Stimulated activated CD4-positive, alpha-beta T cell treated with anti-CD3 and anti-CD28 coated beads, Interleukin-4, amount 100 ng/mL, for 1 hour (primary cell): ENCODE measurements around the gene SH2D3A.
"Not testable (repeated sequence)": the region's sequence is repeated elsewhere in the genome, so short reads cannot be mapped to it uniquely, and the experiment has no call there.

Source experiments
- DNase-seq: peaks from one replicate; pipeline ENCODE4 v3.0.0-alpha.2; 2020

Gene SH2D3A

GRCh38 chr19:6719540-6719861 lies 47.7 kb downstream of the SH2D3A start:
- no peak for DNase-seq

DNA sequence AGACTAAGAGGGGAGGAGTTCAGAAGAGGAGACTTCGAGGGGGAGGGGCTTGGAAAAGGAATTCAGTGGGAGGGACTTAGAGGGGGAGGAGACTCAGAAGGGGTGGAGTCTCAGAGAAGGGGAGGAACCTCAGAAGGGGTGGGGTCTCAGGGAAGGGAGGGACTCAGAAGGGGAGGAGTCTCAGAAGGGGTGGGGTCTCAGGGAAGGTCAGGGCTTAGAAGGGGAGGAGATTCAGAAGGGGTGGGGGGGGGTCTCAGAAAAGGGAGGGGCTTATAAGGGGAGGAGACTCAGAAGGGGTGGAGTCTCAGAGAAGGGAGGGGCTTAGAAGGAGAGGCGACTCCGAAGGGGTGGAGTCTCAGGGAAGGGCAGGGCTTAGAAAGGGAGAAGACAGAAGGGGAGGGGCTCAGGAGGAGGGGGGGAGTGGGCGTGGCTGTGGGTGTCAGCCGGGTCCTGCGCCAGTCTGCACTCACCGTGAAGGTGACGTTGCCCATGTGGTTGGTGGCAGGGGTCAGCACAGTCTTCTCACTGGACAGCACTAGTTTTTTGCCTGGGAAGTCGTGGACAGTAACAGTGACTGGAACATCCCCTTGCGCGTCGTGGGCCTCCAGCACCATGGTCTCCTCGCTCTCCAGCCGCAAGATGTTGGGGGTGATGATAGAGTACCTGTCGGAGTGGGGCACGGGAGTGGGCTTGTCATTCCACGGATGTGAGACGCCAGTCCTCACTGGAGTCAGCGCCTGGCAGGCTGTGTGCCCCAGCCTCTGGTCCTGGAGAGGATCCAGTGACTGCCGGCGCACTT lies 48.3 kb downstream of the SH2D3A start:
- no peak for DNase-seq

GRCh38 chr19:6718111-6718740 lies 49.0 kb downstream of the SH2D3A start:
- DNase-seq = no peak

GRCh38 chr19:6717441-6717971 lies 49.7 kb downstream of the SH2D3A start:
- no peak for DNase-seq

- DNase-seq = no peak
These were observed 50.2 kb downstream of the SH2D3A start for GRCh38 chr19:6717036-6717435.

DNA sequence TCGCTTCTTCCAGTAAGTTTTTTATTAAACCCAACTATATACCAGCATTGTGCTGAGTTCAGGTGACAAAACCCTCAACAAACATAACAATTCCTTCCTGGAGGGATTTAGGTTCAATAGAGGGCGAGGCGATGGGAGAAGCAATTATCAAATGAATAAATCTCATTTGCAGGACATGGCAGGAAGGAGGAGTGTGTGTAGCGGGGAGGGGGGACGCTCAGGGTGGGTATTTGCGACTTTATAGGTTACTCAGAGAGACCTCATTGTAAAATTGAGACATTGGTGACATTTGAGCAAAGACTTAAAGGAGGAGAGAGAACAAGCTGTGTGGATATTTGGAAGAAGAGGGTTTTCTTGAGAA lies 50.6 kb downstream of the SH2D3A start:
- no peak for DNase-seq

DNA sequence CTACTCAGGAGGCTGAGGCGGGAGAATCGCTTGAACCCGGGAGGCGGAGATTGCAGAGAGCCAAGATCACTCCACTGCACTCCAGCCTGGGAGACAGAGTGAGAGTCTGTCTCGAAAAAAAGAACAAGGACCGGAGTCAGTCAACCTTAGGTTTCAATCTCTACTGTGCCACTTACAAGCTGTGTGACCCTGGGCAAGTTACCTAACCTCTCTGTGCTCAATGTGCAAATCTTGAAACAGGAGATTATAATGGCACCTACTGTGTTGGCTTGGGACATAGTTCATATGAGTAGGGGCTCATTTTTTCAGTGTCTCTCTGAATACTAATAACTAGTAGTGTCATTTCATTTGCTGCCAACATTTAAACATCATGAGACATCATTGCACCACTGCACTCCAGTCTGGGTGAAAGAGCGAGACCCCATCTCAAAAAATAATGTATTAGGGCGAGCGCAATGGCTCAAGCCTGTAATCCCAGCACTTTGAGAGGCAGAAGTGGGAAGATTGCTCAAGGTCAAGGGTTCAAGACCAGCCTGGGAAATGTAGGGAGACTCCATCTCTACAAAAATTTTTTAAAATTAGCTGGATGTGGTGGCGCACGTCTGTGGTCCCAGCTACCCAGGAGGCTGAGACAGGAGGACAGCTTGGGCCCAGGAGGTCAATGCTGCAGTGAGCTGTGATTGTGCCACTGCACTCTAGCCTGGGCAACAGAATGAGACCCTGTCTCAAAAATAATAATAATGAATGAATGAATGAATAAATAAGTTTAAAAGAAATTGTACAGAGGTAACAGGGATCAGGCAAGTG lies 52.3 kb downstream of the SH2D3A start:
- DNase-seq = no peak

DNA sequence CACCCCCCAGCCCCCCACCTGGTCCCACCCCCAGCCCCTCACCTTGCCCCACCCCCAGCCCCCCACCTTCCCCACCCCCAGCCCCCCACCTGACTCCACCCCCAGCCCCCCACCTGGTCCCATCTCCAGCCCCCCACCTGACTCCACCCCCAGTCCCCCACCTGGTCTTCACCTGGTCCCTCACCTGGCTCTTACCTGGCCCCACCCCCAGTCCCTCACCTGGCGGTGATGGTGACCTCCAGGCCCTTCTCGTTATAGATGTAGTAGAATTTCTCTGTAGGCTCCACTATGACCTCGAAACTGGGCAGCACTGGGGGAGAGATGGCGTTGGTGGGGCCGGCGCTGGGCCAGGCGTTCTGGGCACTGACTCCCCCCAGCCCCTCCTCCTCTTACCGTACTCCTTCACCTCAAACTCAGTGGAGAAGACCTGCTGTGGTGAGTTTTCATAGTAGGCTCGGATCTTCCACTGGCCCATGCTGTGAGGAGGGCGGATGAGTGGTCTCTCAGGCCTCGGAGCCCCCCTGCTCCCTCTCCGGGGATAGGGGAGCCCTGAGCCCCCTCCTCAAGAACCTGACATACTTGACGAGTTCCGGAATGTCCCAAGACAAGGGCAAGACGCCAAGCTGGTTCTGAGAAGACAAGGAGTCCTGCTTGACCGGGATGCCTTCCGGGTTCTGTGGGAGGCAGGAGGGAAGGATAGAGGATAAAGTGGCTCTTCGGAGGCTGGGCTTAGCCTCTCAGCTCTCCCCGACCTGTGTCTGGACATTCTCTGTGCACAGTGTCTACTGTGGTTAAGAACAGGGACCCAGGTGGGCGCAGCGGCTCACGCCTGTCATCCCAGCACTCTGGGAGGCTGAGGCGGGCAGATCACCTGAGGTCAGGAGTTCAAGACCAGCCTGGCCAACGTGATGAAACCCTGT lies 53.2 kb downstream of the SH2D3A start:
- DNase-seq = no peak

DNA sequence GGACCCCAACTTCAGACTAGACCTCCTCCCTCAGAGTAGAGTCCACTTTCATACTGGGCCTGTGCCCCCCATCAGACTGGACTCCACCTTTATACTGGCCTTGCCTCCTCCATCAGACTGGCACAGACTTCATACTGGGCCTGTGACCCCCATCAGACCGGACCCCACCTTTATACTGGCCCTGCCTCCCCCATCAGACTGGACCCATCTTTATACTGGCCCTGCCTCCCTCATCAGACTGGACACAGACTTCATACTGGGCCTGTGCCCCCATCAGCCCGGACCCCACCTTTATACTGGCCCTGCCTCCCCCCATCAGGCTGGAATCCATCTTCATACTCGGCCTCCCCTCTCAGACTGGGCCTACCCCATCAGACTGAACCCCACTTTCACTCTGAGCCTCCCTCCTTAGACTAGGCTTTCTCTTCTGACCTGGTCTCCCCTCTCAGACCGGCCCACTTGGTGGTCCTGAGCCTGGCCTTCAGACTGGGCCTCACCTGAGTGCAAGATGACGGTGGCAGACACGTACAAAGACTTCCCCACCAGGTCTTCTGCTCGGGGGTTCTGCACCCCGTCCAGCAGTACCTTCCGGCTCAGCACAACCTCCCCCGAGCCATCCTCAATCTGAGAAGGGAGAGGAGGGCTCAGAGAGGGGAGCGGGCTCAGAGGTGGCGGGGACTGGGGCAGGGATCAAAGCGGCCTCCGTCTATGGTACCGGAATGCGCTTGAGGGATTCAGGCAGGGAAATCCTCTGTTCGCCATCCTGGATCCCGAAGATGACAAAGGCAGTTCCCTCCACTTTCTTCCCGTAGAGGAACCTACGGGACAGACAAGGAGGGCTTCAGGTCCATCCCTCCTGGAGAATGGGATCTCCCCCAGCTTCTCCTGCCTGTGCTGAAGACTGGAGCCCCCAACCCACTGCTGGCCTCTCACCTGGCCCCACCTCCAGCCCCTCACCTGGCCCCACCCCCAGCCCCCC lies 54.3 kb downstream of the SH2D3A start:
- DNase-seq = no peak

GRCh38 chr19:6712231-6712630 lies 55.0 kb downstream of the SH2D3A start:
- DNase-seq = no peak

DNA sequence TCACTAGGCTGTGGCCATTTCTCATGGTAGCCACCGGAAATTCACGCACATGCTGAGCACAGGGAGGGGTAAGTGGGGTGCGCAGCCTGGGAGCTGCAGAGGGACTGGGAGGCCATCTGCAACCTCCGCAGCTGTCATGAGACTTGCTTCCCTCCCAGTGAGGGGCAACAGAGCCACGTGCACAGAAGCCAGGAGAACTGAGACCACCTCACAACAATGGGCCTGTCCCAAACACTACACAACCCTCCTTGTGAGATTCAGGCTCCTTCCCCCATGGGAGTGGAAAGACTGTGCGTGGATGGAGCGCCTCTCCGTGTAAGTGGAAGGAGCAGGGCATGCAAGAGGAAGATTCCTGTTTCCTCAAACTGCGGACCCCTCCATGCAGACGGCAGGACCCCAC lies 55.6 kb downstream of the SH2D3A start:
- DNase-seq = no peak

GRCh38 chr19:6711078-6711361 lies 56.2 kb downstream of the SH2D3A start:
- no peak for DNase-seq

DNA sequence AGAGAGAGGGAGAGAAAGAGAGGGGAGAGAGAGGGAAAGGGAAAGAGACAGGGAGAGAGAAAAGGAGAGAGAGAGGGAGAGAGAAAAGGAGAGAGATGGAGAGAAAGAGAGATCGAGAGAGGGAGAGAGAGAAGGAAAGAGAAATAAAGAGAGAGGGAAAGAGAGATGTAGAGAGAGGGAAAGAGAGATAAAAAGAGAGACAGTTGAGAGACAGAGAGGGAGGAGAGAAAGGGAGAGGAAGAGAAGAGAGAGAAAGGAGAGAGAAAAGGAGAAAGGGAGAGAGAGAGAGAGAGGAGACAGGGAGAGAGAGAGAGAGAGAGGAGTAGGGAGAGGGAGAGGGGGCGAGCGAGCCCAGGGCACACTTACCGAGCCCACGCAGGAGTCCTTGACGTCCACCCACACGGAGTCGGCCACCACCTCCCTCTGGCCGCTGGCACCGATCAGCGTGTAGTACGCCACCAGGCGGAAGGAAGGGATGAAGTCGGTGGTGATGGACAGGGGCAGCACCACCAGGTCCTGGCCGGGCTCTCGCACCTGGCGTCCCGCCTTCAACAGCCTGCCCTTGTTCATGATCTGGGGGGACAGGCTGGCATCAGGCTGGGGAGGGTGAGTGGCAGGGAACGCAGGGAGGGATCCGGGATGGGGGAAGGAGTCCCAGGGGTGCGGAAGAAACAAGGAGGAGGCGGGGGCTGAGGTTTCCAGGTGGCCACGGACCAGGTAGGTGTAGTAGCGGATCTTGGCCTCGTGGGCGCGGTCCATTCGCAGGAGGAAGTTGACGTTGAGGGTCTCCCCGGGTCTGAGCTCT lies 56.8 kb downstream of the SH2D3A start:
- no peak for DNase-seq

- no peak for DNase-seq
These were observed 57.7 kb downstream of the SH2D3A start for GRCh38 chr19:6709549-6709948.

DNA sequence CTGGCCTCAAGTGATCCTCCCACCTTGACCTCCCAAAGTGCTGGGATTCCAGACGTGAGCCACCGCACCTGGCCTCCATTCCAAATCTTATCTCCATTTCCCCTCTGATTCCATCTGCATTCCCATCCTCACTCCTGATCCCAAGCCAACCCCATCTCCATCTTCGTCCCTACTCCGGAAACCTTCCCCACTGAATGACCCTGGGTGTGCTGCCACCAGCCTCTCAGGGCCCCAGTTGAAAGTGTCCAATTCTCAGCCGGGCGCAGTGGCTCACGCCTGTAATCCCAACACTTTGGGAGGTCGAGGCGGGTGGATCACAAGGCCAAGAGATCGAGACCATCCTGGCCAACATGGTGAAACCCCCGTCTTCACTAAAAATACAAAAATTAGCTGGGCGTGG lies 58.3 kb downstream of the SH2D3A start:
- not testable (repeated sequence) for DNase-seq

GRCh38 chr19:6708346-6708745 lies 58.9 kb downstream of the SH2D3A start:
- DNase-seq = no peak

GRCh38 chr19:6707658-6708018 lies 59.6 kb downstream of the SH2D3A start:
- no peak for DNase-seq

DNA sequence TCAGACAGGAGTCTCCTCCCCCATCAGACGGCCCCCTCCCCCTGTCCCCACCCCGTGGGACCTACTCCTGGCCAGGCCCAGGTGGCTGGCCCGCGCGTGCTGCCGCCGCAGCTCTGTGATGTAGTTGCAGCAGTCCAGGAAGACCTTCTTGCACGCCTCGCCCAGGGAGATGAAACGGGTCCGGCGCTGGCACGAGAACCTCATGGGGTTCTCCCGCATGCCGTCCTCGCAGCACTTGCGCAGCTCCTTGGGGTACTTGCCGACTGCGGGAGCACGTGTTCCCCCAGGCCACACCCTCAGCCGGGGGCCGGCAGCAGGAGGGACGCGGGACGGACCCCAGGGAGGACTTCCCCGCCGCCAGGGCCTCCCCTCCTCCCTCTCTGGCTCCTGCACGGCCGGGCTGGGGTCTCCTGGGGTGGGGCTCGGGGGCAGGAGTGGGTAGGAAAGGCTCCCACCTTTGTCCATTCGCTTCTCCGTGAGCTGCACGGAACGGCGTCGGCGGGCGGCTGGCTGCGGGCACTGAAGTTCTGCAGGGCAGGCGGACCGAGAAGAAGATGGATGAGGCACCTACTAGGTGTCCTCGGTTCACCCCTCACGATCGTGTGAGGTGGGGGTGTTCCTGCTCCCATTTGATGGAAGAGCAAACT lies 60.1 kb downstream of the SH2D3A start:
- DNase-seq = no peak

GRCh38 chr19:6706633-6706958 lies 60.6 kb downstream of the SH2D3A start:
- DNase-seq = no peak

DNA sequence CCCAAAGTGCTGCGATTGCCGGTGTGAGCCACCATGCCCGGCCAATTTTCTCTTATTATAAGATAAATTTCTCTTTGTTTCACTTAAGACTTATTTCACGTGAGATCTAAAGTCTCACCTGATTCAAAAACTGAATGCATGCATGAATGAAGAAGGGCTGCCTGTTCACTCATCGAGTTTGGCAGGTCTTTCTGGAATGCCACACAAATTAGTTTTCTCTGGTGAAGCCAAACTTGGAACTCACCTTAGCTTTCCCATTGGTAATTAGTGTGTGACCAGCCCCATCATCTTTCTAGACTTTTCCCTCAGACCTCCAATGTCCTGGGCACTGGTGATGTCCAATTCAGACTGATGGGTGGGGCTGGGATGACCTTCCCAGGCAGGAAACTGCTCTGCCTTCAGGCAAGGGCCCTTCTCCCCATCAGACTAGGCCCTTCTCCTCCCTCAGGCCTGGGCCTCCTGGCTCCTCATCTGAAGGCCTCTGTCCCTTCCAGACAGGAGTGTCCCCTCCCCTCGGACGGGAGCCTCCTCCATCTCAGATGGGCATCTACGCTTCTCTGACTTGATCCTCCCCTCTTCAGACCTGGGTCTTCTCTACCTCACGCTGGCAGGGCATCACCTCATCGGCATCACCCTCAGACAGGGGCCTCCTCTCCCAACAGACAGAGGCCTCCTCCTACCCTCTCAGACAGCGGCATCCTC lies 61.2 kb downstream of the SH2D3A start:
- no peak for DNase-seq
